GM18907 (cell line): ENCODE results near the gene RPTOR.

Source experiments
- ATAC-seq: cut with Tn5 transposase; IDR thresholded peaks from one replicate; pipeline ENCODE4 v1.9.1; 2021; ENCODE audit warnings: mild to moderate bottlenecking, moderate library complexity; ENCODE audit not compliant: unreplicated experiment

The RPTOR gene

DNA sequence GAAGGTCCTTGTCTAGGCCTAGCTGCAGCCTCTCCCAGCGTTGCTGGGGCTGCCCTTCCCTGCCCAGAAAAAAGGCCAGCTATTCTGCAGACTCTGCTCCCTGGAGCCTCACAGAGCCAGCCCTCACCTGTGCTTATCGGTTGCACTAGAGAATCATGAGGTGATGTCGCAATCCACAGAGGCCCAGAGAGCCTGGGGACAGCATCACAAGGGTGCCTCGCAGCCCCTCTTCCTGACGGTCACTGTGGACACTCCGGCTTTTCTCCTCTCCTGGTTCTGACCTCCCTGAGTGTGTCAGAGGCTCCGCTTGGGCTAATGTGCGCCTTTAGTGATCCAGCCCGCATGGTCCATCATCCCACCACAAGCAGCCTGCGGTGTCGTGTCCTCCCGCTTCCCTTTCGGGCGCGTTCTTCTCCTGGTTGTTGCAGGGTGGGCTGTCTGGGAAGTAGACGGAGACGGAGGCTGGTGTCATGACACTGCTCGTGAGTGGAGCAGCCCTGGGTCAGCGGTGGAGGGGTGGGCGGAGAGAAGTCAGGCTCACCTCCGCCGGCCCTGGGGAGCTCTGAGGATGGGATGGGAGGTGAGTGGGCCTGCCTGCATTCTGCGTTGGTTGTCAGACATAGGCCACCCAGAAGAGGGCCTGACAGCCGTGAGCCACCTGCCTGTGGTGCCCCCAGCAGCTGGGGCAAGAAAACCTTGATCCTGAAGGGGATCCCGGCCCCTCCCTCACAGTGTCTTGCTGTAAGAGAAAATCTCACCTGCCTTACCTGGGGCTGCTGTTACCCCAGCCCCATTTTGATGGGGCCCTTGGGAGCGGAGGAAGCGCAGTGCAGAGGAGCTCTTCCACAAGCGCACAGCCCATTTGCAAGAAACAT, 281.1 kb downstream of the RPTOR start:
- no peak for ATAC-seq

DNA sequence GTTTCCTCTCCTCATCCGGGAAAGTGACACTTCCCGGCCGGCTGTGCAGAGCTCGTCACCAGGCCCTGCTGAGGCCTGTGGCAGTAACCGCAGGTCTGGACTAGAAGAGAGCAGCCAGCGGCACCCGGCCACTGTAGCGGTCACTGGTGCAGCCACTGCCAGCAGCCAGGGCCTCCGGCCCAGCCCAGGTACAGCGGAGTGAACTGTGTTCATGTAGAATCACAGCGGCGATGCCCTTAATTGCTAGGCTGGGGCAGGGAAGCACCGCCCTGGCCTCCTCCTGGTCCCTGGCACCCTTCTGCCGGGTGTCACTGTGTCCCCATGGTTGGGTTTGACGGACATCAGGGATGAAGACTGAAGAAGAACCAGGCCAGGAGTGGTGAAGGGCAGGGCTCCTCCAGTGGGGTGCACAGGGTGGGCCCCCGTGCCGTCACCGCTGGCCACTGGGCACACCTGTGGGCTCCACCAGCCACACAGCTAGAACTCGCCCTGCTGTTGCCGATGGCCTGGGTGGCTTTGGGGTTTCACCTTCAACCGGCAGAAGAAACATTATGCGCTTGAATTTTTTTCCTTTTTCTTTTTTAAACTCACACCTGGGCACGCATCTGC, 281.8 kb downstream of the RPTOR start:
- ATAC-seq, result no peak

DNA sequence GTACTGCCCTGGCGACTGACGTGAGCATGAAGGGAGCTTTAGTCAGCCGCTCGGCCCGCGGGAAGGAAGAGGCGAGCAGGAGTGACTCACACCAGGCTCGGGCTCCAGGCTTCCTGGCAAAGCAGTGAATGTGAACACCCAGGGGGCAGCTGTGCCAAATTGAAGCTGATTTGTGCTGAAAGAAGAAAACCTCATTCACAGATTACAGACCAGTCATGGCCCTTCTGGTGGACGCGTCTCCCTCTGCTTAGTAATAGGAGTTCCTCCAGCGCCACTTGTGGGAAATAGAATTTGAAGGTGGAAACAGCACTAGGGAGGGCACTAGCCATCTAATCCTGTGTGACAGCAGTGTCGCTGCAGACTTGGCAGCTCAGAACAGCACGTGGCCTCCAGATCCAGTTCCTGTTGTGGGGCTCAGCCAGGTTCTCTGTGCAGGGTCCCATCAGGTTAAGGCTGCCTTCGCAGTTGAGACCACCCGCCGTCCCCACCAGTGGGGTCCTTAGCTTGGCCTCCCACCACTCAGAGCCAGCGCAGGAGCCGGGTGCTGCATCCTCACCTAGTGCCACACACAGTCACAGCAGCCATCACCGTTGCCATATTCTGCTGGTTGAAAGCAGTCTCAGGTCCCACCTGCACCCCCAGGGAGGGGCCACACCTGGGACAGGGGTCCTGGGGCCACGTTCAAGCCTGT, 282.5 kb downstream of the RPTOR start:
- ATAC-seq, result no peak

GRCh38 chr17:80827646-80828643, 283.3 kb downstream of the RPTOR start:
- ATAC-seq, result no peak

DNA sequence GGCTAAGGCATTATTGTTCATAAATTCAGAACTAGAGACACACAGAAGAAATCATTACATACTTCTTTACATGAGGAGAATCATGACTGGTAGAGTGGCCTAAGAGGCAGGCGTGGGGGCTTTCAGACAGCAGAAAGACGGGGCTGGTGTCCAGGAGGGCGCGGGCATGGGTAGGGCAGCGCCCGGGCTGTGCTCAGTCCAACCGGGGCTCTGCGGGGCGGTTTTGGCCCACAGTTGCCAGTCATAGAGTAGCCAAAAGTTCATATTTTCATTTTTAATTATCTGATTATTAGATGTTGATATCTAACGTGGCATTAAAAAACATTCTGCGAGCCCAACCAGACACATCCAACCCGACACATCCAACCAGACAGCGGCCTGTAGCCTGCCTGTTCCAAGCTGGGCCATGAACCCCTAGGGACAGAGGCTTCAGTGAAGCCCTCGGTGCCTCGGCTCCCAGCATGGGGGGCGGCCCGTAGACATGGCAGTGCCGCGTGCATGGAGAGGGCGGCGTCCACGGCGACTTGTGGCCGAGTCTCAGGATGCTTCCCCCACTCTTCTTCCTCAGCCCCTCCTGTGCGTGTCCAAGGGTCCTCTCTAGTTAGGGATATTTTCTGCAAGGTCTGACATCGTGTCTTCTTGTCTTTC, 284.7 kb downstream of the RPTOR start:
- ATAC-seq, result no peak

- no peak for ATAC-seq
These were observed 285.6 kb downstream of the RPTOR start for GRCh38 chr17:80830020-80830780.

DNA sequence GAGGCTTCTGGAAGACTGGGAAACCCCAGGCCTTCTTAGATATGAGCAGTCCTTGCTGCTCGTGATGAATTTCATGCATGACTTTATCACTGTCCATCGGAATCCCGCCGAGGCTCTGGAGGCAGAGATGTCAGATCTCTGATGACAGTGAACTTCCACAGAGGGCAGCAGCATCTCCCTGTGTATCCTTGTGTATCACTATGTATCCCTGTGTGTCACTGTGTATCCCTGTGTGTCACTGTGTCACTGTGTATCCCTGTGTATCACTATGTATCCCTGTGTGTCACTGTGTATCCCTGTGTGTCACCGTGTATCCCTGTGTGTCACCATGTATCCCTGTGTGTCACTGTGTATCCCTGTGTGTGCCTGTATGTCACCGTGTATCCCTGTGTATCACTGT, 286.9 kb downstream of the RPTOR start:
- no peak for ATAC-seq

DNA sequence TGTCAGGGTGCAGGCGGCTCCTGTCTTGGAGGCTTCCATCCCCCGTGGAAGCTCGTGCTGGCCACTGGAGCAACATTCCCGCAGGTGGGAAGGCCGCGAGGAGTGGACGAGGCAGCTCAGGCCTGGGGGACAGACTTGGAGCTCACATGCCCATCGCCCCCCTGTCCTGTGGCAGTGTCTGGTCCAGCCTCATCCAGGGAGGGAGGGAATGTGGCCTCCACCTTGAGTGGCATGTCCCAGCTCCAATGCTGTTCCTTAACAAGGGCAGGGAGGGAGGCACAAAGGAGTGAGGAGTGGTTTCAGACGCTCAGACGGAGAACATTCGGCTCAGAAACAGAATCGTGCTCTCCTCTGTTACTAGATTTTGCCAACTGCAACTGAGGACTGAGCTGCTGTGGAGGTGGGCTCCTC, 287.6 kb downstream of the RPTOR start:
- ATAC-seq, result no peak

DNA sequence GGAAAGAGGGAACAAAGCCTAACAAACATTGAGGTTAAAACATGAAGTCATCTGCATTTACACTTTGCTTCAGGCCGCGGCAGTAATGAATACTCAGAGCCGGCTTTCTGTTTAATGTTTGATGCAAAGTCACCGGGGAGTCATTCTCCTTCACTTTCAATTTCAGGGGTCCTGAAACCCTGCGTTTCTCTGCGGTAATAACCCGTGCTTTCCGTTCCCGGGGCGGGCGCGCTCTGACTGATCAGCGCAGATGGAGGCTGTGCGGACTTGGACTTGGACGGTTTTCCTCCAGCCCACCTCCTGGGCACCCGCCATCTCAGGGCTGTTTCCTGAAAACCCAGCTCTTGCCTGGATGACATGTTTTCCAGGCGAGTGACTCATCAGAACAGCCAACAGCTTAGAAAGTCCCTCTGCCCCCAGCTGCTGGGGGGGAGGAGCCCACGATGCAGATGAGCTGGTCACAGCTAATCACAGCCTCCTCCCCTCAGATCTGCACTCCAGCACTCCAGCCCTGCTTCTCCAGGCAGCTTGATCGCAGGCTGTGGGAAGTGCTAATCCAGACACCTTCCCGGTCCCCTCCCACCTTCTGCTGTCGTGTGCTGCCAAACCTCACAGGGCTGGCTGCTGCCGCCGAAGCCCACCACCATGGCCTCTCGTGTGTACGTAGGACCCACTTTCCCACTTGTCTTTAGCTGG, 288.4 kb downstream of the RPTOR start:
- peak; percentile 76 for ATAC-seq

DNA sequence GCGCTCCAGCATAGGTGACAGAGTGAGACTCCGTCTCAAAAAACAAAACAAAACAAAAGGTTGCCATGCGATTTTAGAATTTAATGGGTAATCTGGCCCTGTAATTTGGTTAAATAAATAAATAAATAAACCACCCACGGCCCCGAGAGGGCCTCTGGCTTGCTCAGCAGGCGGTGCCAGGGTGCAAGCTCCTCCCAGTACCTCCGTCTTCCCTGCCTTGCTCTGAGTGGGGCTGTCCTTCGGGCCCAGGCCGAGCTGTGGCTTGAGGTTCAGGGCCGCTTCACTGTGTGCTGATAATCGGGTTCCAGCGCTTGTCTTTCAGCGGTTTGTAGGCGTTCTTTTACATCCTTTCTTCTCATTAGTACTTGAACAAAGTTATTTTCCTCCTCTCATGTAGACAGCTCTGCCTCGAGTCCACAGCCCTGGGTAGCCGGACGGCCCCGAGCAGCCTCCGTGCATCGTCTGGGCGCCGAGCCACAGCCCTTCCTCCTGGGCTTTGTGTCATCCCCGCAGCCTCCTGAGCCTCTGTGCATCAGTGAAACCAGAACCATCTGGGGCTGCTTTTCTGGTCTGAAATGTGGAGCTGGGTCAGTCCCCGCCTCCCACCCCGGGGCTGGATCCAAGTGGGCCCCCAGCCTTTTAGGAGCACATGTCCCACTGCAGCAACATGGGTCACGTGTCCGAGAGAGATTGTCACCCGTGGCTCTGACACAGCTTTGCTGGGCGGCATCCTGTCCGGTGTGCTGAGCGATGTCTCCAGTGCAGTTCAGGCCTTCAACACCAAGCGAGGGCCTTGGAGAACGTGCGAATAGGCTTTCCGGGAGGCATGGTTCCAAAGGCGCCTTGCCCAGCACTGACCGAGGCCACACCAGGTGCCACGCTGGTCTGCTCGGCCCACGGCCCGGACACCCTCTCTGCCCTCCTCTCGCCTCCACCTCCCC, 289.6 kb downstream of the RPTOR start:
- no peak for ATAC-seq

- no peak for ATAC-seq
These were observed 290.2 kb downstream of the RPTOR start for GRCh38 chr17:80834893-80835275.

GRCh38 chr17:80835816-80836657, 291.4 kb downstream of the RPTOR start:
- no peak for ATAC-seq

DNA sequence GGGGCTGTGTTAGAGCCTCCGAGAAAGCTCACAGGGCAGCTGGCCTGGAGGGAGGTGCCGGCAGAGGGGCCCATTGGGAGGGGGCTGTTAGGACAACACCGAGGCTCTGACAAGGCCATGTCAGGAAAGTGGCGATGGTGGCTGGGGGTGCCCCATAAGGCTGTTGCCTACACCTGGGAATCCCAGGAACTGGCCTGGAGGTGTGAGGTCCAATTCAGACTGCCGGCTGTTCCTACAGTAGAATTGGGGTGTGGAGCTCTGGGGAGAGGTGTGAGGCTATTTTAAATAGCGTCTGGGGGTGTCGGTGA, 292.0 kb downstream of the RPTOR start:
- ATAC-seq, result no peak

DNA sequence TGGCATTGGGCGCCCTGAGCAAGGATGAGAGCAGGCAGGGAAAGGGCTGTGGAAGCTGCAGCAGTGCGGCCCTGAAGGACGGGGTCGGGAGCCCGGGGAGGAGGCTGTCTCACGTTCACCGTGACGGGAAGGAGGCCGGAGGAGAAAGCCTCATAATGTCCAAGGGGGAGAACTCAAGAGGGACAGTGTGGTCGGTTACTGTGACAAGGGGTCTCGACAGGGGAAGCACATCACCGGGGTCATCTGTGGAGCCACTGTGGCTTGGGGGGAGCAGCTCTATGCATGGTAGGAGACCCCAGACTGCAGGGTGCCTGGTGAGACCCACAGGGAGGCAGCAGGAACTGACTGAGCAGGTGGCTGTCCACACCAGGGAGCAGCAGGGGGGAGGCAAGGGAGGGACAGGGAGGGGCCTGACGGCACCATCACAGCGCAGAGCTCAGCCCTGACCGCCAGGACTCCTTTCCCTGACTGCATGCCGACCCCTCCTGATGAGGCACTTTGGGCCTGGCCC, 292.4 kb downstream of the RPTOR start:
- ATAC-seq, result no peak

GRCh38 chr17:80837711-80838110, 293.1 kb downstream of the RPTOR start:
- no peak for ATAC-seq

DNA sequence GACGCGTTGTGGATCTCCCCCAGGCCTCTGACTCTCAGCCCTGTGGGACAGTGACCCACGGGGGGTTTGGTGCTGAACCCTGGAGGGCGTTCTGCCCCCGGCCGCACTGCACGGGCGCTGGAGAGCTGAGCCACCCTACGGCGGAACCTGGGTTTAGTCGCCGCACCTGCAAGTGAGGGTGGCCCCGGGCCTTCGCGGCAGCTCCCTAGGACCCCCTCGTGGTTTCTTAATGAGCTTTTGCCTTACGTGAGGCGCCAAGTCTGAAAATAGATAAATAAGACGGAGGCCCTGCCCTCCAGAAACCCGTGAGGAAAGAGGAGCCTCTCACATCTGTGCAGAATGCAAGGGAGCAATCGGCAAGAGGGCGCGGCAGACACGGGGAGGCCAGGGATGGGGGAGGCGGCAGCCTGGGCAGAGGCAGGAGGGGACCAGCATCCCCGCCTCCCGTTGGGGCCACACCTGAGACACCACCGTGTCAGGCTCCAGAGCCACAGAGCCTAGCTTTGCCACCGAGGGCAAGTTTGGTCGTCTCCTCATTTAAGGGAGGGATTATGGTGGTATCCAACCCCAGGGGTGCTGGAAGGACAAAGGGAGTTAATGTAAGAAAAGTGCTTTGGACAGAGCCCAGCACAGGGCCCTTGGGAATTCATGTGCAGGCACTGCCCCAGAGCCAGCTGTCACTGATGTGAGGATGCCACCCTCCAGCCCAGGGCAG, 293.8 kb downstream of the RPTOR start:
- ATAC-seq, result no peak
